Heart left ventricle (tissue), 16 donors: ENCODE measurements around the gene TSC22D4. TPM values are rescaled to one million over a fixed set of nuclear protein-coding genes. Genes with fewer than 3 reads are reported as not detected.

Source experiments
- ATAC-seq, 4 donors: fragments of 200-7000 bp; cut with Tn5 transposase; one replicate each; pipeline ENCODE4 v1.9.1; 2020 to 2022; ENCODE audit warnings: moderate library complexity in 4 of 4, mild to moderate bottlenecking in 3 of 4, moderate number of reproducible peaks in 1 of 4
- DNase-seq, 5 donors: peaks; one replicate each; pipeline ENCODE4 v3.0.0-alpha.2; 2020
- H3K27ac ChIP-seq, 12 donors: fragments of 200-600 bp; sonication (generic) in 4 of 12; one replicate each; pipeline versions ENCODE4 v1.5.0 to v1.8.0; 2016 to 2022; ENCODE audit warnings: mild to moderate bottlenecking in 2 of 12
- H3K27me3 ChIP-seq, 9 donors: fragments of 200-600 bp; sonication (generic) in 2 of 9; one replicate each; pipeline versions ENCODE4 v1.5.1 to v1.8.0; 2016 to 2022; ENCODE audit warnings: mild to moderate bottlenecking in 3 of 9
- H3K36me3 ChIP-seq, 9 donors: fragments of 200-600 bp; sonication (generic) in 2 of 9; one replicate each; pipeline versions ENCODE4 v1.5.0 to v1.8.0; 2018 to 2022; ENCODE audit warnings: mild to moderate bottlenecking in 2 of 9
- H3K4me1 ChIP-seq, 12 donors: fragments of 200-600 bp; sonication (generic) in 4 of 12; one replicate each; pipeline versions ENCODE4 v1.5.0 to v1.8.0; 2016 to 2022; ENCODE audit warnings: mild to moderate bottlenecking in 3 of 12
- H3K4me3 ChIP-seq, 12 donors: fragments of 200-600 bp; sonication (generic) in 4 of 12; one replicate each; pipeline versions ENCODE4 v1.5.0 to v1.8.0; 2017 to 2022; ENCODE audit warnings: mild to moderate bottlenecking in 9 of 12, moderate library complexity in 4 of 12
- H3K9me3 ChIP-seq, 12 donors: fragments of 200-600 bp; sonication (generic) in 4 of 12; one replicate each; pipeline versions ENCODE4 v1.5.0 to v1.8.0; 2016 to 2022; ENCODE audit warnings: mild to moderate bottlenecking in 1 of 12
- CTCF ChIP-seq, 12 donors: fragments of 200-600 bp; sonication (generic) in 4 of 12; IDR thresholded peaks; one replicate each; pipeline versions ENCODE4 v1.5.0 to v1.8.0; 2018 to 2022; ENCODE audit warnings: antibody characterized with exemption in 12 of 12, mild to moderate bottlenecking in 5 of 12
- POLR2A ChIP-seq, 2 donors: fragments of 450-650 bp; IDR thresholded peaks; one replicate each; pipeline ENCODE4 v1.6.1; 2017; ENCODE audit warnings: antibody characterized with exemption in 2 of 2, mild to moderate bottlenecking in 2 of 2, moderate library complexity in 2 of 2
- WGBS, 4 donors: extraction: QIAGEN DNeasy Blood & Tissue Kit in 2 of 4; methylation state at CpG; one replicate each; pipeline versions ENCODE4 v1.1.5 to v1.1.7; 2013 to 2018; 5-methylcytosine and 5-hydroxymethylcytosine counted together
- intact Hi-C, 10 donors: fragments of 100-400 bp; cut with DNase I; formaldehyde crosslinking; loops; one replicate each; pipeline versions ENCODE4 v1.11.1 to v1.14.2; 2022
- polyA plus RNA-seq, 2 donors: library from polyadenylated mRNA; stranded (reverse); fragments of 200-250 nt; gene quantifications; one replicate each; pipeline ENCODE4 v1.2.3, GENCODE V29; 2013
- total RNA-seq, 9 donors: library from RNA; depleted of rRNA in 2 of 9; stranded (reverse); fragments of >200 nt in 2 of 9; fragmentation: NEBNext Ultra II Directional in 3 of 9; extraction: Animal tissue kit (Norgen Biotek cat#: 25700) in 3 of 9; gene quantifications; one replicate each; pipeline versions ENCODE4 v1.1.0 to v1.2.4, GENCODE V29; 2016 to 2023
- donor health status: ischemic (EF 13 %, LVEDD 7.1; RV severe dilation, severe dysfunction).
- donor health status: healthy with polysubstance abuse.
- donor health status: DM: no; HTN: yes; CAD: no.
- donor health status: DM: no; HTN: no; CAD: no.
- donor health status: ischemic (EF 25% LVEDD 6.9; RV normal size, moderate dysfunction).
- donor health status: ischemic (EF 25% LVEDD 5.7; RV mildly dilated, moderate dysfunction).
- donor health status: healthy.
- donor health status: DM: yes; HTN: yes; CAD: no.
- donor health status: ischemic (EF 35%, LVEDD 5.7; RV mildly dilated, moderate dysfunction).
- donor health status: nonischemic (EF 11% LVEDD 7.7; RV severe dilation, severe dysfunction).
- donor health status: DM: yes; HTN: yes; CAD: no.
- donor health status: PGD.
- donor health status: ischemic (EF 29% LVEDD 5.4; RV normal size, mild dysfunction).
- donor health status: nonischemic (EF 23%, LVEDD 6.1; RV moderate dilation, normal function).

TSC22D4 gene
- total and polyA plus RNA-seq, 11 donors: 41.8 to 55.5 (median 47.0) TPM

GRCh38 chr7:100481466-100481865 lies 2.5 kb upstream of the TSC22D4 start:
- intact Hi-C loops: loop anchor here in 2 of 10 donors (5.0 kb wide), 2 partner anchors 61 to 76 kb away; no protein-coding TSS in a partner anchor
- TF ChIP-seq POLR2A (IDR thresholded peaks at IDR 0.05): no peak
- TF ChIP-seq CTCF (IDR thresholded peaks at IDR 0.05): no peak
- Histone ChIP-seq H3K27ac (no peak overlapping the region), H3K4me1 (peaks cover 0 to 49% (median 22%) of the 10 kb centered on the region in 12 donors), H3K27me3 (no peaks in the 10 kb centered on the region), H3K4me3 (no peak overlapping the region), H3K36me3 (no peaks in the 10 kb centered on the region), H3K9me3 (no peaks in the 10 kb centered on the region)
- DNase-seq: no peak
- WGBS, 4 donors: 91 to 95% (median 92%) methylated on average over 1 of the region's 1 CpG
- no peak for ATAC-seq

DNA sequence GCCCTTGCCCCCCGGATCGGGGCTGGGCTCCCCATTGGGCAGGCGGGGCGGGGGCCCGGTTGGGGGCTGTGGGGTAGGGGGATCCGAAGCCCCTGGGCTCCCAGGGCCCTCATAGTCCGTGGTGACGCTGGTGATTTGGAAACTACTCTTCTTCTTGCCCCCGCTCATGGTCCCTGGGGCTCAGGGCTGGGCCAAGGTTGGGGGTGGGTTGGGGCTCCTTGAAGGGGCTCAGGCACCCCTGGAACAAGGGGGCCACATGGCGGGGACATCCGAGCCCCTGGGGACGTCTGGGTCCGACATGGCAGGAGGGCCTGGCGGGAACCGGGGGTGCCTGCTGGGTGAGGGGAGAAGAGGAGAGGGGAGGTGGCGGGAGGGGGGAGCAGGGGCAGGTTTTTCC lies 1.1 kb downstream of the TSC22D4 start:
- TF ChIP-seq CTCF (IDR thresholded peaks at IDR 0.05) (no peak), POLR2A (IDR thresholded peaks at IDR 0.05) (no peak)
- Histone ChIP-seq H3K27ac (peak overlapping the region; percentile 34 to 99 (median 96)), H3K9me3 (no peaks in the 10 kb centered on the region), H3K36me3 (peaks cover 0 to 20% (median 16%) of the 10 kb centered on the region in 9 donors), H3K4me1 (peaks cover 0 to 64% (median 50%) of the 10 kb centered on the region in 12 donors), H3K27me3 (no peaks in the 10 kb centered on the region), H3K4me3 (peak overlapping the region; percentile 66 to 100 (median 98))
- no peak for ATAC-seq
- intact Hi-C loops: loop anchor here in 4 of 10 donors (2.0 to 10.0 kb wide), 4 partner anchors 61 to 377 kb away; partner anchors contain the start of genes GIGYF1 (in 2 of the 4), AGFG2 (in 1 of the 4) and SLC12A9 (in 1 of the 4)
- peak in 1 of 5 donors; percentile 65 for DNase-seq
- 3 to 13% (median 6%) methylated on average over 7 to 16 of the region's 16 CpGs for WGBS, 4 donors

- Histone ChIP-seq H3K9me3 (no peaks in the 10 kb centered on the region), H3K4me3 (peak overlapping the region; percentile 66 to 100 (median 98)), H3K27ac (peak overlapping the region; percentile 53 to 99 (median 96)), H3K27me3 (no peaks in the 10 kb centered on the region), H3K36me3 (peaks cover 0 to 25% (median 17%) of the 10 kb centered on the region in 9 donors), H3K4me1 (peaks cover 0 to 66% (median 52%) of the 10 kb centered on the region in 12 donors)
- TF ChIP-seq POLR2A (IDR thresholded peaks at IDR 0.05): no peak
- TF ChIP-seq CTCF (IDR thresholded peaks at IDR 0.05): peak in 4 of 12 donors; percentile 15 to 41 (median 26)
- DNase-seq (peak in 1 of 5 donors; percentile 38), ATAC-seq (peak in 2 of 4 donors; percentile 0 to 17)
- 11 to 19% (median 17%) methylated on average over 7 to 30 of the region's 30 CpGs for WGBS, 4 donors
- intact Hi-C loops: loop anchor here in 4 of 10 donors (2.0 to 10.0 kb wide), 3 partner anchors 68 to 378 kb away; partner anchors contain the start of genes GIGYF1 (in 2 of the 4) and SLC12A9 (in 1 of the 4)
These were observed 1.8 kb downstream of the TSC22D4 start for GRCh38 chr7:100476903-100477870.
